Trophoblast cell (in vitro differentiated cells and primary cell): ENCODE measurements around the gene LRP1B.

Experiments
- DNase-seq, 2 donors: peaks; one replicate each; pipeline ENCODE4 v3.0.0-alpha.2; 2016
- H2AFZ ChIP-seq: 2 replicates; pipeline ENCODE4 v1.6.1; 2013; ENCODE audit warnings: low read length, moderate library complexity, mild to moderate bottlenecking; ENCODE audit not compliant: insufficient read depth, poor library complexity
- H2AK5ac ChIP-seq: 2 replicates; pipeline ENCODE4 v1.6.1; 2013; ENCODE audit warnings: mild to moderate bottlenecking, low read length
- H2BK120ac ChIP-seq: 2 replicates; pipeline ENCODE4 v1.6.1; 2013; ENCODE audit warnings: low read length, mild to moderate bottlenecking, moderate library complexity; ENCODE audit not compliant: insufficient read depth, poor library complexity
- H2BK12ac ChIP-seq: 2 replicates; pipeline ENCODE4 v1.6.1; 2013; ENCODE audit warnings: mild to moderate bottlenecking, low read length, moderate library complexity
- H2BK5ac ChIP-seq: 2 replicates; pipeline ENCODE4 v1.6.1; 2013; ENCODE audit warnings: low read length, low read depth, moderate library complexity, mild to moderate bottlenecking; ENCODE audit not compliant: poor library complexity
- H3K14ac ChIP-seq: 2 replicates; pipeline ENCODE4 v1.6.1; 2013; ENCODE audit warnings: mild to moderate bottlenecking, low read length
- H3K18ac ChIP-seq: 2 replicates; pipeline ENCODE4 v1.6.1; 2013; ENCODE audit warnings: mild to moderate bottlenecking, low read length
- H3K23ac ChIP-seq: 2 replicates; pipeline ENCODE4 v1.6.1; 2013; ENCODE audit warnings: low read length
- H3K27ac ChIP-seq: 2 replicates; pipeline ENCODE4 v1.5.1; 2013; ENCODE audit warnings: low read depth, mild to moderate bottlenecking, inconsistent platforms, low read length, moderate library complexity
- H3K27me3 ChIP-seq: 2 replicates; pipeline ENCODE4 v1.6.1; 2013; ENCODE audit warnings: inconsistent platforms, mild to moderate bottlenecking, low read length, moderate library complexity; ENCODE audit not compliant: insufficient read depth
- H3K36me3 ChIP-seq, 2 experiments: 1 replicate in 1 of 2; 2 replicates in 1 of 2; pipeline ENCODE4 v1.6.1; 2013; ENCODE audit warnings: low read length in 2 of 2, mild to moderate bottlenecking in 2 of 2, moderate library complexity in 1 of 2; ENCODE audit not compliant: insufficient read depth in 2 of 2, control insufficient read depth in 1 of 2
- H3K4ac ChIP-seq: 2 replicates; pipeline ENCODE4 v1.6.1; 2013; ENCODE audit warnings: low read depth, mild to moderate bottlenecking, low read length, moderate library complexity
- H3K4me1 ChIP-seq, 2 experiments: 1 replicate in 1 of 2; 2 replicates in 1 of 2; pipeline ENCODE4 v1.6.1; 2013; ENCODE audit warnings: low read length in 2 of 2, mild to moderate bottlenecking in 2 of 2, moderate library complexity in 1 of 2; ENCODE audit not compliant: insufficient read depth in 2 of 2, control insufficient read depth in 1 of 2
- H3K4me2 ChIP-seq: 2 replicates; pipeline ENCODE4 v1.6.1; 2013; ENCODE audit warnings: inconsistent platforms, mild to moderate bottlenecking, low read length, moderate library complexity
- H3K4me3 ChIP-seq: 2 replicates; pipeline ENCODE4 v1.5.1; 2013; ENCODE audit warnings: mild to moderate bottlenecking, low read depth, low read length, inconsistent platforms
- H3K79me1 ChIP-seq: one replicate; pipeline ENCODE4 v1.6.1; 2013; ENCODE audit warnings: low read length
- H3K79me2 ChIP-seq: 2 replicates; pipeline ENCODE4 v1.6.1; 2013; ENCODE audit warnings: low read length, mild to moderate bottlenecking; ENCODE audit not compliant: control insufficient read depth, insufficient read depth, poor library complexity
- H3K9ac ChIP-seq: 2 replicates; pipeline ENCODE4 v1.6.1; 2013; ENCODE audit warnings: mild to moderate bottlenecking, low read length
- H3K9me3 ChIP-seq: 2 replicates; pipeline ENCODE4 v1.6.1; 2013; ENCODE audit warnings: low read depth, mild to moderate bottlenecking, control low read depth, inconsistent platforms, low read length; ENCODE audit not compliant: insufficient read depth
- H4K12ac ChIP-seq: 2 replicates; pipeline ENCODE4 v1.6.1; 2013; ENCODE audit warnings: low read depth, mild to moderate bottlenecking, low read length, moderate library complexity
- H4K8ac ChIP-seq: 2 replicates; pipeline ENCODE4 v1.6.1; 2013; ENCODE audit warnings: low read depth, mild to moderate bottlenecking, low read length, moderate library complexity
- H4K91ac ChIP-seq: one replicate; pipeline ENCODE4 v1.6.1; 2013; ENCODE audit warnings: low read depth, mild to moderate bottlenecking, low read length, moderate library complexity
- WGBS: extraction: QIAGEN DNeasy Blood & Tissue Kit; methylation state at CpG from one replicate; pipeline ENCODE4 v1.1.7; 2013; ENCODE audit warnings: missing lambda C conversion rate; ENCODE audit not compliant: insufficient read length, insufficient coverage; ENCODE audit errors: extremely low coverage; 5-methylcytosine and 5-hydroxymethylcytosine counted together

Gene LRP1B

DNA sequence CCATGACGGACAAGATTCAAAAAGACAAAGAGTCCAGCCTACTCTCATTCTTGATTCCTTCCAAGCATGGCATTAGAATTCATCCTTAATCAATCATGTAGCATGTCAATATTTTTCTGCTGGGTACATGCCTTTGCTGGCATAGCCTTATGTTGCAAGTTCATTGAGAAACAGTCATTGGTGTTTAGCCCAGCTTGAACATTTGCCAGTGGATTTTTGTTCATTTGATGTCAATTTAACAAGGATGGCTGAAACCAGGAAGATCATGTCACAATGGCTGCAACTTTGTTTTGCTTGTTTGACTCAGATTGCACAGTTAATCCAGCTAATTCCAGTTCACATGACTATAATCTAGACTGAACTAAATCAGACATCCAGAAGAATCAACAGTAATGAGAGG is 1132.2 kb downstream of the LRP1B start:
- no peaks in the 10 kb centered on the region for H3K27me3 ChIP-seq
- no CpG with 5 or more reads among the region's 1 CpG for WGBS
- H3K14ac ChIP-seq: no peak overlapping the region
- no peak overlapping the region for H4K8ac ChIP-seq
- no peak overlapping the region for H3K4me3 ChIP-seq
- H3K36me3 ChIP-seq: no peaks in the 10 kb centered on the region
- H3K79me2 ChIP-seq: no peaks in the 10 kb centered on the region
- H3K4ac ChIP-seq: no peak overlapping the region
- H2AFZ ChIP-seq: no peak overlapping the region
- DNase-seq: no peak
- no peak overlapping the region for H3K4me2 ChIP-seq
- H2BK5ac ChIP-seq: no peak overlapping the region
- no peaks in the 10 kb centered on the region for H3K4me1 ChIP-seq
- H3K9me3 ChIP-seq: no peaks in the 10 kb centered on the region
- H3K27ac ChIP-seq: no peak overlapping the region
- H3K9ac ChIP-seq: no peak overlapping the region
- H2BK12ac ChIP-seq: no peak overlapping the region
- no peak overlapping the region for H4K12ac ChIP-seq
- no peak overlapping the region for H3K18ac ChIP-seq
- no peak overlapping the region for H4K91ac ChIP-seq
- H2BK120ac ChIP-seq: no peak overlapping the region
- H3K79me1 ChIP-seq: no peaks in the 10 kb centered on the region
- no peak overlapping the region for H3K23ac ChIP-seq
- H2AK5ac ChIP-seq: no peak overlapping the region

DNA sequence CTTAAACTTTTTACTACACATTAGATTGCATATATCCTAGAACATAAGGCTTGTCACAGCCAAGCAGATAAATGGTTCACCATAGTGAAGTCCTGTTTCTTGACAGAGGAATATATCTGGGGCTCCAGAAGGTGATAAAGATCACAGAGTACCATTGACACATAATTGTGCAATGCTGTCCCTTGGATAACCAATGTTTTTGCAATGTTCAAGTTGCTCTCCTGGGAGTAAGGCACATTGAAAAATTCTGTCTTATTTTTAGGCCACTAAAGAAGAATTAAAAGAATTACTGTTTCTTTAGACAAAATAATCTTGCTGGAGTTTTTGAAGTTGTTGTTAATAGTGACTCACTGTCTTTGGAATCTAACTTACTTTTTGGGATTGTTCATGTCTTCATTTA is 1132.8 kb downstream of the LRP1B start:
- Histone ChIP-seq H3K27me3 (no peaks in the 10 kb centered on the region), H2BK5ac (no peak overlapping the region), H2AFZ (no peak overlapping the region), H3K79me1 (no peaks in the 10 kb centered on the region), H3K27ac (no peak overlapping the region), H3K9ac (no peak overlapping the region), H3K23ac (no peak overlapping the region), H2BK120ac (no peak overlapping the region), H3K4me3 (no peak overlapping the region), H4K8ac (no peak overlapping the region), H3K18ac (no peak overlapping the region), H2BK12ac (no peak overlapping the region), H4K12ac (no peak overlapping the region), H3K4me2 (no peak overlapping the region), H2AK5ac (no peak overlapping the region), H3K4ac (no peak overlapping the region), H3K14ac (no peak overlapping the region), H3K79me2 (no peaks in the 10 kb centered on the region), H4K91ac (no peak overlapping the region), H3K36me3 (no peaks in the 10 kb centered on the region), H3K4me1 (no peaks in the 10 kb centered on the region), H3K9me3 (no peaks in the 10 kb centered on the region)
- no peak for DNase-seq

DNA sequence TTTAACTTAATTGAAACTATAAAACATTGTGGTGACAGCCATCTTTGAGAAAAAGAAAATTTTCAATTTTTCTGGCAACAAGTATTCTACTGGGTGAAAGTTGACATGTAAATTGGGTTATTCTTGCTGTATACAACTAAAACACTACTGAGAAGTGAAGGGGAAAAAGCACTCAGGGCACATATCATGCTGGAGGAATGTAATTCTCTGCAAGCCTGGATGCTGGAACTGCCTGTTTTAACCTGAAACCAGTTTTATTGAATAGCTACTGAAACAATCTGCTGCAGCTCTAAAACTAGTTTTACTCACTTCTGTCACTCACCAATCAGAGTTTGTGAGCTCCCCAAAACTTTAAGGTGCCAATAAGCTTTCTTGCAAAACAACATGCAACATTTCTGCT is 1136.0 kb downstream of the LRP1B start:
- no peak for DNase-seq
- no peaks in the 10 kb centered on the region for H3K9me3 ChIP-seq
- no peaks in the 10 kb centered on the region for H3K27me3 ChIP-seq
- H3K79me1 ChIP-seq: no peaks in the 10 kb centered on the region
- H4K91ac ChIP-seq: no peak overlapping the region
- H3K79me2 ChIP-seq: no peaks in the 10 kb centered on the region
- H3K4me2 ChIP-seq: no peak overlapping the region
- no peak overlapping the region for H3K4me3 ChIP-seq
- H3K4ac ChIP-seq: no peak overlapping the region
- no peaks in the 10 kb centered on the region for H3K4me1 ChIP-seq
- H3K36me3 ChIP-seq: no peaks in the 10 kb centered on the region
- no peak overlapping the region for H2BK120ac ChIP-seq
- H2BK5ac ChIP-seq: no peak overlapping the region
- H2BK12ac ChIP-seq: no peak overlapping the region
- H4K8ac ChIP-seq: no peak overlapping the region
- H3K23ac ChIP-seq: no peak overlapping the region
- H3K18ac ChIP-seq: no peak overlapping the region
- no peak overlapping the region for H4K12ac ChIP-seq
- no peak overlapping the region for H3K9ac ChIP-seq
- H2AK5ac ChIP-seq: no peak overlapping the region
- H3K27ac ChIP-seq: no peak overlapping the region
- H3K14ac ChIP-seq: no peak overlapping the region
- H2AFZ ChIP-seq: no peak overlapping the region

DNA sequence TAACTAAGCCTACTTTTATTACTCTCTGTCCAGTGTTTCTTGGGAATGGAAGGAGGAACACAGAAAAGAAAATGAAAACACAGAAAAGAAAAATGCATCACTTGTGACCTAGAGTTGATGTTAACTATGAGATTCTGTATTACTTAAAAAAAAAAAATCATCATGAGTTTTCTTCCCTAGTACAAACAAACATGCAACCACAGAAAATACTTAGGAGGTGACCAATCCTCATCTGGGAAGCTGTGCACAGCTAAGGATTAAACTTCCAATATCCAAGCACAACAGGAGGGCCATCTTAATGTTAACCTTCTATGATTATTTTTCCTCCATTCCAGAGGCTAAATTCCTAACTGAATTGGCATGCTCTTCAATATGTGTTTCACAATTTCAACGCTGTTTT is 1140.4 kb downstream of the LRP1B start:
- no peak for DNase-seq
- Histone ChIP-seq H4K8ac (no peak overlapping the region), H3K4me3 (no peak overlapping the region), H4K91ac (no peak overlapping the region), H3K14ac (no peak overlapping the region), H3K27ac (no peak overlapping the region), H2AFZ (no peak overlapping the region), H2BK12ac (no peak overlapping the region), H2BK5ac (no peak overlapping the region), H3K18ac (no peak overlapping the region), H2BK120ac (no peak overlapping the region), H3K4me1 (no peaks in the 10 kb centered on the region), H3K9me3 (no peaks in the 10 kb centered on the region), H3K4me2 (no peak overlapping the region), H3K36me3 (no peaks in the 10 kb centered on the region), H4K12ac (no peak overlapping the region), H3K9ac (no peak overlapping the region), H3K79me1 (no peaks in the 10 kb centered on the region), H3K23ac (no peak overlapping the region), H2AK5ac (no peak overlapping the region), H3K27me3 (no peaks in the 10 kb centered on the region), H3K4ac (no peak overlapping the region), H3K79me2 (no peaks in the 10 kb centered on the region)
- WGBS: no CpG with 5 or more reads among the region's 1 CpG

DNA sequence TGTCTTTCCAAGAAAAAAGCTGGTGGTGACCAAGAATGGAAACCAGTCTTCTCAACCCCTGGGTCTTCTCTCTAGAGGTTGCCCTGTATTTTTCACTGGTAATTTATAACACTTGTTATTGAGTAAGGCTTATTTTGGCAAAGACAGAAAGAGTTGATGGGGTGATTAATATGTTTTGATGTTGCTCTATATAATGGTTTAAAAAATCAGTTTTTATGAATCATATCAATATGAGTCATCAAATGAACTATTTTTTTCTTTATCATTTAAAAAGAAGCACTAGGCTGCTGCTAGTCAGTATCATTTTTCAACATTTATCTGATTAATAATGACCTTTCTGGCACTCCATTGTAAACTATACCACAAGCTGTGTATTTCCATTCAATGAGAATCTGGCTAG is 1142.2 kb downstream of the LRP1B start:
- Histone ChIP-seq H3K4me1 (no peaks in the 10 kb centered on the region), H3K27ac (no peak overlapping the region), H2BK5ac (no peak overlapping the region), H2AK5ac (no peak overlapping the region), H3K36me3 (no peaks in the 10 kb centered on the region), H3K79me1 (no peaks in the 10 kb centered on the region), H3K79me2 (no peaks in the 10 kb centered on the region), H3K9me3 (no peaks in the 10 kb centered on the region), H3K18ac (no peak overlapping the region), H2BK12ac (no peak overlapping the region), H4K91ac (no peak overlapping the region), H2AFZ (no peak overlapping the region), H2BK120ac (no peak overlapping the region), H3K27me3 (no peaks in the 10 kb centered on the region), H3K4me3 (no peak overlapping the region), H4K12ac (no peak overlapping the region), H3K4ac (no peak overlapping the region), H3K23ac (no peak overlapping the region), H3K14ac (no peak overlapping the region), H3K4me2 (no peak overlapping the region), H4K8ac (no peak overlapping the region), H3K9ac (no peak overlapping the region)
- no peak for DNase-seq
